SU-DHL-6 (cell line): ENCODE measurements around the gene KRT82.

Source experiments
- H2AFZ ChIP-seq: fragments of 200-600 bp; sonication (generic); 2 replicates; pipeline ENCODE4 v1.6.1; 2014; ENCODE audit warnings: low read depth, mild to moderate bottlenecking, moderate library complexity, mixed read lengths, antibody characterized with exemption, low read length; ENCODE audit not compliant: severe bottlenecking
- H3F3A ChIP-seq: fragments of 200-600 bp; shearing (Covaris generic); 2 replicates; pipeline ENCODE4 v1.6.0; 2016; ENCODE audit warnings: antibody characterized with exemption, mild to moderate bottlenecking; ENCODE audit not compliant: insufficient read depth
- H3K27ac ChIP-seq: fragments of 200-600 bp; sonication (generic); 2 replicates; pipeline ENCODE4 v1.5.1; 2016; ENCODE audit warnings: low read depth, mild to moderate bottlenecking, low read length, moderate library complexity, mixed read lengths
- H3K27me3 ChIP-seq: fragments of 200-600 bp; sonication (generic), shearing (Covaris generic); 2 replicates; pipeline ENCODE4 v1.6.0; 2014; ENCODE audit warnings: mild to moderate bottlenecking, low read length
- H3K36me3 ChIP-seq: fragments of 200-600 bp; sonication (generic); 2 replicates; pipeline ENCODE4 v1.6.1; 2014; ENCODE audit warnings: mild to moderate bottlenecking, low read length, mixed read lengths
- H3K4me2 ChIP-seq: fragments of 300-600, 200-600 bp; shearing (Covaris generic), sonication (generic); 2 replicates; pipeline ENCODE4 v1.6.0; 2014; ENCODE audit warnings: low read length, low read depth, mild to moderate bottlenecking; ENCODE audit not compliant: poor library complexity, severe bottlenecking
- H3K4me3 ChIP-seq: fragments of 200-600 bp; sonication (generic); 2 replicates; pipeline ENCODE4 v1.5.1; 2014; ENCODE audit warnings: antibody characterized with exemption, low read length, mild to moderate bottlenecking, mixed read lengths; ENCODE audit not compliant: insufficient read depth, poor library complexity, severe bottlenecking
- H3K79me2 ChIP-seq: fragments of 200-600 bp; sonication (generic); 2 replicates; pipeline ENCODE4 v1.6.1; 2014; ENCODE audit warnings: mild to moderate bottlenecking, low read length, moderate library complexity; ENCODE audit not compliant: insufficient read depth
- H3K9ac ChIP-seq: fragments of 200-600 bp; sonication (generic); 2 replicates; pipeline ENCODE4 v1.7.0; 2014; ENCODE audit warnings: mild to moderate bottlenecking, low read length
- H3K9me2 ChIP-seq: fragments of 200-600 bp; sonication (generic); replicated peaks from 2 replicates; pipeline ENCODE4 v1.6.1; 2014; ENCODE audit warnings: low read length; ENCODE audit not compliant: insufficient read depth
- H3K9me3 ChIP-seq: fragments of 200-600 bp; sonication (generic); 2 replicates; pipeline ENCODE4 v1.6.1; 2014; ENCODE audit warnings: low read length, mixed read lengths; ENCODE audit not compliant: insufficient read depth
- H4K20me1 ChIP-seq: fragments of 200-600 bp; sonication (generic); 2 replicates; pipeline ENCODE4 v1.6.1; 2014; ENCODE audit warnings: low read depth, mild to moderate bottlenecking, antibody characterized with exemption, low read length, moderate library complexity, mixed read lengths
- EZH2phosphoT487 ChIP-seq: fragments of 200-600 bp; sonication (generic), shearing (Covaris generic); conservative IDR thresholded peaks from 2 replicates; pipeline ENCODE4 v1.6.1; 2018; ENCODE audit warnings: mild to moderate bottlenecking, antibody characterized with exemption, low read length, moderate library complexity, mixed read lengths
- TF ChIP-seq, protein P1 (sequence below): fragments of 200-600 bp; sonication (generic); IDR thresholded peaks from one replicate; pipeline ENCODE4 v1.5.1; 2017; ENCODE audit warnings: antibody characterized with exemption, mild to moderate bottlenecking, low read length, moderate library complexity; ENCODE audit not compliant: insufficient read depth, poor library complexity, severe bottlenecking

KRT82 gene

DNA sequence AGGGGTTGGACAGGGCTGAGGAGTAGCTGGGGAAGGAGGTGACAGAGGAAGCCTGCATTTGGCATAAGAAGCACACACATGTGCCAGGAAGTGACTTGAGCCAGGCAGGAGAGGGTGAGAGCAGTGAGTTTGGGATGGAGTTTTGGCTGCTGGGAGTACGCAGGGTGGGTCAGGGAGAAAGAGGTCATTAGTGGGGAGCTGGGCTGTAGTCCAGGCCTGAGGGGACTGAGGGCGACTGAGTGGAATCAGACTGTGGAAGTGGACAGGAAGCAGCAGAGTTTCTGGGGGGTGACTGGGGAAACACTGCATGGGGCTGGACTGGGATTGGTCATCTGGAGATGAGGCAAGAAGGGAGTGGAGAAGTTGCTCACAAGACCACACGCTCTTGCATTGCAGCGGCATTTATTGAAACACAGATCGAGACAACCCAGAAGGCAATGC is 46.5 kb downstream of the KRT82 start:
- no peaks in the 10 kb centered on the region for H3K27me3 ChIP-seq
- no peak overlapping the region for H3K9ac ChIP-seq
- no peak overlapping the region for H3K4me3 ChIP-seq
- H4K20me1 ChIP-seq = no peaks in the 10 kb centered on the region
- H3K9me2 ChIP-seq = no peaks in the 10 kb centered on the region
- no peak overlapping the region for H3K4me2 ChIP-seq
- H3K9me3 ChIP-seq = no peaks in the 10 kb centered on the region
- H3K79me2 ChIP-seq = no peaks in the 10 kb centered on the region
- H3F3A ChIP-seq = no peaks in the 10 kb centered on the region
- TF ChIP-seq, protein P1, sequence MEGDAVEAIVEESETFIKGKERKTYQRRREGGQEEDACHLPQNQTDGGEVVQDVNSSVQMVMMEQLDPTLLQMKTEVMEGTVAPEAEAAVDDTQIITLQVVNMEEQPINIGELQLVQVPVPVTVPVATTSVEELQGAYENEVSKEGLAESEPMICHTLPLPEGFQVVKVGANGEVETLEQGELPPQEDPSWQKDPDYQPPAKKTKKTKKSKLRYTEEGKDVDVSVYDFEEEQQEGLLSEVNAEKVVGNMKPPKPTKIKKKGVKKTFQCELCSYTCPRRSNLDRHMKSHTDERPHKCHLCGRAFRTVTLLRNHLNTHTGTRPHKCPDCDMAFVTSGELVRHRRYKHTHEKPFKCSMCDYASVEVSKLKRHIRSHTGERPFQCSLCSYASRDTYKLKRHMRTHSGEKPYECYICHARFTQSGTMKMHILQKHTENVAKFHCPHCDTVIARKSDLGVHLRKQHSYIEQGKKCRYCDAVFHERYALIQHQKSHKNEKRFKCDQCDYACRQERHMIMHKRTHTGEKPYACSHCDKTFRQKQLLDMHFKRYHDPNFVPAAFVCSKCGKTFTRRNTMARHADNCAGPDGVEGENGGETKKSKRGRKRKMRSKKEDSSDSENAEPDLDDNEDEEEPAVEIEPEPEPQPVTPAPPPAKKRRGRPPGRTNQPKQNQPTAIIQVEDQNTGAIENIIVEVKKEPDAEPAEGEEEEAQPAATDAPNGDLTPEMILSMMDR = no peak
- TF ChIP-seq EZH2phosphoT487 = no peak
- peak overlapping the region; percentile 88 for H3K27ac ChIP-seq
- no peak overlapping the region for H2AFZ ChIP-seq
- H3K36me3 ChIP-seq = no peaks in the 10 kb centered on the region

DNA sequence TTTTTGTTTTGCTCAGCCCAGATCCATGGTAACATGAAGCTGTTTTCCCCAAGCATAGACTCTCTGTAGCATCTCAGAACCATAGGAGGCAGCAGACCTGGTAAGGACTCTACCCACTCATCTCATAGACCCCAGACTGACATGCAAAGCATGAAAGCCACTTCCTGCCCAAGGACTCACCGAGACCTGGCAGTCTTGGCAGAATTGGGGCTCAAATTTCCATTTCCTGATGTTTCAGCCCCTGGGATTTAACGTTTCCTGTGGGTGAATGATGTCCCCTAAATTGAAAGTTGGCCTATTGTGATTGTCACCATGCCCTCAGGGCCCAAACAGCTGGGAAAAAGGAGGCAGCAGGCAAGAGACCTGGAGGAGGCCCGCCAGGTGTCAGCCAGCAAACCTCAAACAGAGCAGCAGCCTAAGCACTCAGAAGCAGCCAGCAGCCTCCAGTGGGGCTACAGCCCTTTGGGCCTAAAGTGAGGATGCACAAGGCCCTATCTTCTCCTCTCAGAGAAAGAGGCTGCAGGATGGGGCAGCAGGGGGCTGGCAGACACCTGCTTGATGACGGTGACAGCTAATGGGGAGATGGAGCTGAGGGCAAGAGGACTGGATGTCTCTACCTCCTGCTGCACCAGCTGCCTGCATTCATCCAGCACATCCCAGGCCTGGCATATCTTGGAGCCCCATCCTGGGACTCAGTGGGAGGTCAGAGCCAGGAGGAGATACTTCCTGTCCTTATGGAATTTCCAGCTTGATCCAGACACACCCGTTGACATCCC is 47.4 kb downstream of the KRT82 start:
- Histone ChIP-seq H3K9me3 (no peaks in the 10 kb centered on the region), H2AFZ (peak overlapping the region; percentile 86), H3K36me3 (no peaks in the 10 kb centered on the region), H4K20me1 (no peaks in the 10 kb centered on the region), H3K4me3 (no peak overlapping the region), H3K27me3 (no peaks in the 10 kb centered on the region), H3K79me2 (no peaks in the 10 kb centered on the region), H3K9ac (peak overlapping the region; percentile 39), H3K9me2 (no peaks in the 10 kb centered on the region), H3F3A (no peaks in the 10 kb centered on the region), H3K27ac (peak overlapping the region; percentile 88), H3K4me2 (peak overlapping the region; percentile 62)
- TF ChIP-seq, protein P1 = peak; percentile 11
- TF ChIP-seq EZH2phosphoT487 = no peak

DNA sequence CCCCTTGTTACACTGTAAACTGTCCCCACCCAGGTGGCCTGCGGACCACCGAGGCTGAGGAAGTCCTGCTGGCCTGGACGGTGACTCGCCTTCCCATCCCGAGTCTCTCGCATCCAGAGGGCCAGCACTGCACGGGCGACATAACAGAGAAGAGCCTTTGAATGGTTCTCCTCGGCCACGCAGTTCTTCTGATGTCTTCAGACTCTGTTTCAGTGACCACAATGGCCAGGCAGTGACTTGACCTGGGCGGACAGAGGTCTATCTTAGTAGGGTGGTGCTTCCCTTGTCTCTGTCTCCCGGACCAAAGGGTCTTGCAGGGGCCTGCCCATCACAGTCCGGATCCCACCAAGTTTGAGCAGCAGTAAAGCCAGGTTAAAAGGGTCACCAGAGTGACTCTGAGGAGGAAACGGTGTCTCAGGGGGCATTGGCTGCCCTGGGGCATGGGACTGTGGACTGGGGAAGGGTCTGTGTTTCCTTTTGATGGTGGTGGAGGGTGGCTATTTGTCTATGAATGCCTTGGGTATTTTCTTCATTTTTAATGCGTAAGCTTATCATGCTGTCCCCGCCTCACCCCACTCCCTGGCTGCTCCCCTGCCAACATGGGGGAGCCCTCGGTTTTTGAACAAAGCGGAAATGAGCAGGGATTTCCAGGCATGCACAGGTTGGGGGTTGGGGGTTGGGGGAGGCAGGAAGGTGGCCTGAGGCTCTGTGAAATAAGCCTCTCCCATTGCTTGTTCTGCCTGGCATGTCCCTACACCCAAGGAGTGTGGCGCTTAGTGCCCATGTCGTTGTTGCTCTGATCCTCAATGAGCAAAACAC is 49.2 kb downstream of the KRT82 start:
- Histone ChIP-seq H3K36me3 (no peaks in the 10 kb centered on the region), H3K27ac (no peak overlapping the region), H3F3A (no peaks in the 10 kb centered on the region), H3K9ac (no peak overlapping the region), H3K4me3 (no peak overlapping the region), H3K9me3 (no peaks in the 10 kb centered on the region), H2AFZ (no peak overlapping the region), H3K79me2 (no peaks in the 10 kb centered on the region), H4K20me1 (no peaks in the 10 kb centered on the region), H3K4me2 (no peak overlapping the region), H3K27me3 (no peaks in the 10 kb centered on the region), H3K9me2 (no peaks in the 10 kb centered on the region)
- TF ChIP-seq EZH2phosphoT487 = no peak
- TF ChIP-seq, protein P1 = no peak
